Spleen (tissue), 7 donors: ENCODE data around the gene ARPC5.

Experiments used
- CTCF ChIP-seq, 11 experiments: fragments of 200-600 bp in 7 of 11; fragments of 450-650 bp in 4 of 11; sonication (generic) in 4 of 11; IDR thresholded peaks in 8 of 11; conservative IDR thresholded peaks in 3 of 11; 1 replicate in 7 of 11; 2 replicates in 4 of 11; pipeline versions ENCODE4 v1.4.0 to v1.8.0; 2016 to 2021; ENCODE audit warnings: antibody characterized with exemption in 11 of 11, inconsistent platforms in 4 of 11, mild to moderate bottlenecking in 1 of 11
- POLR2A ChIP-seq, 3 donors: fragments of 450-650 bp; IDR thresholded peaks; one replicate each; pipeline ENCODE4 v1.5.1; 2017; ENCODE audit warnings: antibody characterized with exemption in 3 of 3, mild to moderate bottlenecking in 1 of 3
- donor health status: DM: no; HTN: no; CAD: no; lungs with moderate emphysema.
- donor health status: DM: no; HTN: no; CAD: no.
- donor health status: DM: no; HTN: no; CAD: no.

DNA sequence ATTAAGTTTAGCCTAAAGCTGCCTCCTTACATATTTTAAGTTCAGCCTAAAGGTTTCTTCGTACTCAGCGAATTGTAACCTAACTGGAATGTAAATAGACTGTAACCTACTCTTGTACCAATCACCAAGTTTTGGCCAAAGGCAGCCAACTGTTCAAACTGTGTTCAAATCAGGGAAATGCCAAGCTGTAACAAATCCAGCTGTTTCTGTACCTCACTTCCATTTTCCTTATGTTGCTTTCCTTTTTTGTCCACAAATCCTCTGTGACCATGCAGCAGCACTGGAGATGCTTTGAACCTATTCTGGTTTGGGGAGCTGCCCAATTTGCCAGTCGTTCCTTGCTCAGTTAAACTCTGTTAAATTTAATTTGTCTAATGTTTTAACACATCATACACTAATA lies 20.8 kb upstream of the ARPC5 start:
- no peak for TF ChIP-seq POLR2A (IDR thresholded peaks at IDR 0.05)
- TF ChIP-seq CTCF (IDR thresholded peaks at IDR 0.05 in 8 of 11, conservative IDR thresholded peaks at IDR 0.05 in 3 of 11), result no peak
